Activated T-cell treated with anti-CD3 and anti-CD28 coated beads for 4 hours (primary cell): ENCODE measurements around the gene ANKRD13D.
A peak's percentile ranks its signal among the peaks of the same experiment; 100 is the strongest.

ENCODE experiments used
- DNase-seq: peaks from one replicate; pipeline ENCODE4 v3.0.0-alpha.2; 2020

ANKRD13D gene

GRCh38 chr11:67262731-67263675, 26.1 kb upstream of the ANKRD13D start:
- DNase-seq = peak; percentile 52

- DNase-seq = no peak
These were observed 24.8 kb upstream of the ANKRD13D start for GRCh38 chr11:67264260-67264659.

GRCh38 chr11:67264877-67265632, 24.0 kb upstream of the ANKRD13D start:
- DNase-seq = no peak

- peak; percentile 66 for DNase-seq
These were observed 23.3 kb upstream of the ANKRD13D start for GRCh38 chr11:67265633-67266448.

- no peak for DNase-seq
These were observed 22.5 kb upstream of the ANKRD13D start, which contains the start of gene GRK2 for GRCh38 chr11:67266449-67267187. GRK2 (plus strand) TSS chr11:67266473; CDS start chr11:67266700, 227 bp downstream.

GRCh38 chr11:67267188-67268080, 21.7 kb upstream of the ANKRD13D start:
- DNase-seq = no peak

GRCh38 chr11:67268081-67268961, 20.8 kb upstream of the ANKRD13D start:
- no peak for DNase-seq

- DNase-seq = no peak
These were observed 20.2 kb upstream of the ANKRD13D start for GRCh38 chr11:67268962-67269268.

GRCh38 chr11:67269401-67270255, 19.5 kb upstream of the ANKRD13D start:
- DNase-seq = no peak

- DNase-seq = no peak
These were observed 18.6 kb upstream of the ANKRD13D start for GRCh38 chr11:67270256-67271204.

GRCh38 chr11:67271205-67271540, 17.9 kb upstream of the ANKRD13D start:
- DNase-seq = no peak

- DNase-seq = no peak
These were observed 17.4 kb upstream of the ANKRD13D start for GRCh38 chr11:67271541-67272284.

- no peak for DNase-seq
These were observed 16.5 kb upstream of the ANKRD13D start for GRCh38 chr11:67272327-67273259.

- no peak for DNase-seq
These were observed 15.7 kb upstream of the ANKRD13D start for GRCh38 chr11:67273260-67273990.
